ENCODE measurements around the gene CAMTA1.

DNA sequence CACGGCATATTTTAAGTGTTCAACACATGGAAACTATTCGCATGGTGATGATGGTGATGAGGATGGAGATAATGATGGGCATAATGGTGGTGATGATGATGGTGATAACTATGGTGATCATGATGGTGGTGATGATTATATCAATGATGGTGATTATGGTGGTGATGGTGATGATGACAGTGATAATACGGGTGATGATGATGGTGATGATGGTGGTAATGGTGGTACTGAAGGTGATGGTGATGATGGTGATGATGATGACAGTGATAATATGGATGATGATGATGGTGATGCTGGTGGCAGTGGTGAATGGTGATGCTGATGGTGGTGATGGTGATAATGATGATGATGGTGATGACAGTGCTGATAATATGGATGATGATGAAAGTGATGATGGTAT, 644.0 kb downstream of the CAMTA1 start:
- TF ChIP-seq, protein P1, sequence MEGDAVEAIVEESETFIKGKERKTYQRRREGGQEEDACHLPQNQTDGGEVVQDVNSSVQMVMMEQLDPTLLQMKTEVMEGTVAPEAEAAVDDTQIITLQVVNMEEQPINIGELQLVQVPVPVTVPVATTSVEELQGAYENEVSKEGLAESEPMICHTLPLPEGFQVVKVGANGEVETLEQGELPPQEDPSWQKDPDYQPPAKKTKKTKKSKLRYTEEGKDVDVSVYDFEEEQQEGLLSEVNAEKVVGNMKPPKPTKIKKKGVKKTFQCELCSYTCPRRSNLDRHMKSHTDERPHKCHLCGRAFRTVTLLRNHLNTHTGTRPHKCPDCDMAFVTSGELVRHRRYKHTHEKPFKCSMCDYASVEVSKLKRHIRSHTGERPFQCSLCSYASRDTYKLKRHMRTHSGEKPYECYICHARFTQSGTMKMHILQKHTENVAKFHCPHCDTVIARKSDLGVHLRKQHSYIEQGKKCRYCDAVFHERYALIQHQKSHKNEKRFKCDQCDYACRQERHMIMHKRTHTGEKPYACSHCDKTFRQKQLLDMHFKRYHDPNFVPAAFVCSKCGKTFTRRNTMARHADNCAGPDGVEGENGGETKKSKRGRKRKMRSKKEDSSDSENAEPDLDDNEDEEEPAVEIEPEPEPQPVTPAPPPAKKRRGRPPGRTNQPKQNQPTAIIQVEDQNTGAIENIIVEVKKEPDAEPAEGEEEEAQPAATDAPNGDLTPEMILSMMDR (IDR thresholded peaks at IDR 0.05) = no peak
- TF ChIP-seq REST (IDR thresholded peaks at IDR 0.05; ENCODE audit: insufficient read depth in 1 of 2, low read depth in 2 of 2, low read length in 1 of 2) = no peak
